GM21447 (cell line): Measurements from ENCODE around the gene DHRS4L2.
"Not testable (repeated sequence)": the region's sequence is repeated elsewhere in the genome, so short reads cannot be mapped to it uniquely, and the experiment has no call there.

Experiments used
- ATAC-seq: cut with Tn5 transposase; IDR thresholded peaks from one replicate; pipeline ENCODE4 v1.9.1; 2021; ENCODE audit not compliant: unreplicated experiment

Gene DHRS4L2

GRCh38 chr14:23988607-23989363 lies at the start of gene DHRS4L2:
TSS of gene DHRS4L2 (plus strand) at chr14:23988929. CDS start at chr14:23988948, 19 bp downstream.
- peak; percentile 85 for ATAC-seq

- ATAC-seq, result no peak
These were observed 49.0 kb upstream of the DHRS4L2 start for GRCh38 chr14:23939607-23940326.

GRCh38 chr14:23941230-23941629 lies 47.5 kb upstream of the DHRS4L2 start:
- no peak for ATAC-seq

GRCh38 chr14:23941669-23942068 lies 47.1 kb upstream of the DHRS4L2 start:
- ATAC-seq, result no peak

GRCh38 chr14:23942587-23942986 lies 46.1 kb upstream of the DHRS4L2 start:
- ATAC-seq, result no peak

GRCh38 chr14:23949069-23949468 lies 39.7 kb upstream of the DHRS4L2 start:
- ATAC-seq, result not testable (repeated sequence)

GRCh38 chr14:23950411-23951135 lies 38.2 kb upstream of the DHRS4L2 start:
- no peak for ATAC-seq

- not testable (repeated sequence) for ATAC-seq
These were observed 37.6 kb upstream of the DHRS4L2 start for GRCh38 chr14:23951136-23951466.

- ATAC-seq, result no peak
These were observed 37.0 kb upstream of the DHRS4L2 start for GRCh38 chr14:23951590-23952201.

- ATAC-seq, result not testable (repeated sequence)
These were observed 35.6 kb upstream of the DHRS4L2 start for GRCh38 chr14:23953116-23953463.

GRCh38 chr14:23953464-23954278 lies 35.1 kb upstream of the DHRS4L2 start, which contains the start of gene DHRS4:
TSS of gene DHRS4 (plus strand) at chr14:23953770. CDS start at chr14:23953789, 19 bp downstream.
- peak; percentile 93 for ATAC-seq

- peak; percentile 15 for ATAC-seq
These were observed 34.5 kb upstream of the DHRS4L2 start for GRCh38 chr14:23954279-23954614.

GRCh38 chr14:23954965-23955364 lies 33.8 kb upstream of the DHRS4L2 start:
- not testable (repeated sequence) for ATAC-seq

- ATAC-seq, result not testable (repeated sequence)
These were observed 32.9 kb upstream of the DHRS4L2 start for GRCh38 chr14:23955811-23956210.

- not testable (repeated sequence) for ATAC-seq
These were observed 30.7 kb upstream of the DHRS4L2 start for GRCh38 chr14:23957913-23958569.

GRCh38 chr14:23960899-23961298 lies 27.8 kb upstream of the DHRS4L2 start:
- ATAC-seq, result not testable (repeated sequence)

GRCh38 chr14:23961704-23962103 lies 27.0 kb upstream of the DHRS4L2 start:
- ATAC-seq, result not testable (repeated sequence)

- not testable (repeated sequence) for ATAC-seq
These were observed 19.6 kb upstream of the DHRS4L2 start for GRCh38 chr14:23969130-23969480.

- not testable (repeated sequence) for ATAC-seq
These were observed 19.0 kb upstream of the DHRS4L2 start for GRCh38 chr14:23969481-23970282.
